ENCODE measurements around the gene TMEM132C.

GRCh38 chr12:128356547-128356946 is 89.6 kb downstream of the TMEM132C start:
- no peak for TF ChIP-seq CTCF (IDR thresholded peaks at IDR 0.05)
- no peak for TF ChIP-seq POLR2A (IDR thresholded peaks at IDR 0.05)

Measured in lower leg skin (tissue), 3 donors.